NCI-H1930 (cell line): Measurements from ENCODE around the gene MDC1.

ENCODE experiments used
- DNase-seq, 2 experiments: peaks; one replicate each; lab custom pipeline; 2025; lab: John Stamatoyannopoulos, UW

MDC1 gene

DNA sequence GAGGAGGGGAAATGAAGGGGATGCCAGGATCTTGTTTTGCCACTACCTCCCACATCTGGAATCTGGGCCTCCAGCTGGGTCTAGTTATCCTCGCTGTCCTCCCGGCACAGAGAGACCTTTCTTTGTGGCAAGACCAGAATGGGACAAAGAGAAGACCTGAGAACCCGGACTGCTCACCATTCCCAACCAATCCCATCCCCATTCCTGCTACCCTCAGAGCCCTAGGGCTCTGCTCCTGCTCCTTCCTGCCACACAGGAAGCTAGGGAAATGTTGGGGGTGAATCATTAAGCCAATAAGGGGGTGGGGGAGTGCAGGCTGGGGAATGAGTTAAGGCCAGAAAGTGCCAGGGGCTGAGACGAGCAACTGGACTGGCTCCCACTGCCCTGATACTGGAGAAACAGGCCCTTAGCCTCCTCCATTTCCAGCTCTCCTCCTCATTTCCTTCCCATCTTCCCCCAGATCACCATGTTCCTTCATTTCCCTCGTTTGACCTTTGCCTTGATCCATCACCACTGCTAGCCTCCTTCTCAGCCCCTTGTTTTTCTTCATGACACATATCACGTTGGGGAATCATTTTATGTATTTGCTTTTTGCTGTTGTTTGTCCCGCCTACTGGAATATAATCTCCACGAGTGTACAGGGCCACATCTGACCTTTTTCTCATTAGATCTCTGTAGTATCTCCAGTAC lies 31.9 kb upstream of the MDC1 start:
- DNase-seq, result no peak

DNA sequence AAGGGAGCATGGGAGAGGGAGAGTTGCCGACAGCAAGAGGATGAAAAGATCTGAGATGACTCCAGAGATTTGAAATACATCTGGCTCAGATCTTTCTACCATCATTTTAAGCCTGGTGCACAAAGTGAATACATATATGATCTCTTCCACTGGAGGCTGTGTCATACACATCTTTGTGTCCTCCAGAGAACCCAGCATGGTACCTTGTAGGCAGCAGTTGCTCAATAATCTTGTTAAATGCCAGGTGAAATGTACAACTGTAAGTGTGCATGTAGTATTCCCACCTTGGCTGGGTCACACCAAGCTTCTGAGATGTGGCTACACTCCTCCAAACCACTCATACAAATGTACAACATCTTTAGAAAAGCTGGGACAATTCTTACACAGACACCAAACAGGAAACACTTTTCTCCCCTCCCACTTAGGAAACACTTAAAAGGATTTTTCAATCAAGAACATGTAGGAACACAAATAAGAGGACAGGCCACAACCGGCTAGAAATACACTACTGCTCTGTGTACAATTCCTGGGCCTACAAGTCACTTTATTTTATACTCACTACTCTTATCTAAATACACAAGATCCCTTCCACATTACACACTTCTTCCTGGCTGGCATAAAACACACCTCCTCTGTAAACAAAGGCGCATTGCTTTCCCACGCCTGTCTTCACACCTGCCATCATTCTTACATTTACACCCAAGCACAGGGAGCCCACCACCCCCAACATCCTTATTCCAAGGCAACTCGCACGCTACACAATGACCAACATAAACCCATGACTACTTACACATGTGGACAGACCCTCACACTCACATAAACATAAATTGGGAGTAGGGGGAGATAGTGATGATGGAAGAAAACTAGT lies 31.1 kb upstream of the MDC1 start:
- no peak for DNase-seq

DNA sequence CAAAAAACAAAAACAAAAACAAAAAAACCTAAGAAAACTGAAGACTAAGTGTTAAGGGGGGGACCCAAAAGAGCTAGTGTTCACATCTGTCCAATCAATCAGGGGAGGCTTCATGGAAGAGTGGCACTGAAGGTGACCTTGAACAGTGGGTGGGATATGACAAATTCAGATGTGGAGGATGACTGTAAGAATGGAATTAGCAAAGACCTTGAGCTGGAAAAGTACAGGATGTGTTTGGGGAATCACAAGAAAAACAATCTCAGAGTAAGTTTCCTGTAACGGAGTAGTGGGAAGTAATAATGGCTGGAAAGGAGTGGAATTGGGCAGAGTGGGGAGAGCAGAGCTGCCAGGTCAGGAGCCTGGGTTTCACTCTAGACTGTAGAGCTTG lies 30.2 kb upstream of the MDC1 start:
- DNase-seq, result no peak

DNA sequence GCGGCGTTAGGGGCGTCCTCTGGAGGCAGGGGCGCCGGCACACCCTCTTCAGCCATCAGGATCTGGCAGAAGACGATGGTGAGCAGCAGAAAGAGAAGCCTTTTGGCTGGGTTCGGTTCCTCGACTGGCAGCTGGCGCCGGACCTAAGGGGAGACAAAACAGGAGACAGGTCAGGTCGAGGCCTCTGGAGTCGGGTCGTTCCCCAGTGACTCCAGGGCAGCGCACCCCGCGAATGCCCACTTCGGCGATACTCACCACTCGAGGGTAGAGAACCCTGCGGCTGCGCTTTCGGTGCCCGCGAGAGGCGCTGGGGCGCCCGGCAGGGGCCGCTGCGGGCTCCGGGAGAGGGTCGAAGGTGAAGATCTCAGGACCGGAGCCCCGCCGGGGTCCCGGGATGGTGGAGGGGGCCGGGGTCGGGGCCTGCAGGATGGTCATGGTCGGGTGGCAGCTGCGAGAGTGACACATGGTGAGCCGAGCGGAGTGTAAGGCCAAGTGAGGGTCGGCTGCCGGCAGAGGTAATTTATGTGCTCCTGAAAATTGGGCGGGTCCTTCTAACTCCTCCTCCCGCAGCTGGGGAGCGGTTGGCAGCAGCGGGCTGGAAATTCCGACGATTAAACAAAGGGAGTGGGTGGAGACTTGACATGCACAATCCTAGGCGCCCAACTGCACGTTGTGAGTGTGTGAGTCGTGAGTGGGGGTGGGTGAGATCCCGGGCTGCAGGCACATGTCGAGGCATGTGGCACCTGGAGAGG lies 27.1 kb upstream of the MDC1 start, which contains the start of gene IER3:
Gene IER3, minus strand, starts transcription at position 494 of the 752 bp plus-strand sequence. Its CDS starts 29 bp downstream, at position 465.
- DNase-seq, result peak; percentile 48 to 50

DNA sequence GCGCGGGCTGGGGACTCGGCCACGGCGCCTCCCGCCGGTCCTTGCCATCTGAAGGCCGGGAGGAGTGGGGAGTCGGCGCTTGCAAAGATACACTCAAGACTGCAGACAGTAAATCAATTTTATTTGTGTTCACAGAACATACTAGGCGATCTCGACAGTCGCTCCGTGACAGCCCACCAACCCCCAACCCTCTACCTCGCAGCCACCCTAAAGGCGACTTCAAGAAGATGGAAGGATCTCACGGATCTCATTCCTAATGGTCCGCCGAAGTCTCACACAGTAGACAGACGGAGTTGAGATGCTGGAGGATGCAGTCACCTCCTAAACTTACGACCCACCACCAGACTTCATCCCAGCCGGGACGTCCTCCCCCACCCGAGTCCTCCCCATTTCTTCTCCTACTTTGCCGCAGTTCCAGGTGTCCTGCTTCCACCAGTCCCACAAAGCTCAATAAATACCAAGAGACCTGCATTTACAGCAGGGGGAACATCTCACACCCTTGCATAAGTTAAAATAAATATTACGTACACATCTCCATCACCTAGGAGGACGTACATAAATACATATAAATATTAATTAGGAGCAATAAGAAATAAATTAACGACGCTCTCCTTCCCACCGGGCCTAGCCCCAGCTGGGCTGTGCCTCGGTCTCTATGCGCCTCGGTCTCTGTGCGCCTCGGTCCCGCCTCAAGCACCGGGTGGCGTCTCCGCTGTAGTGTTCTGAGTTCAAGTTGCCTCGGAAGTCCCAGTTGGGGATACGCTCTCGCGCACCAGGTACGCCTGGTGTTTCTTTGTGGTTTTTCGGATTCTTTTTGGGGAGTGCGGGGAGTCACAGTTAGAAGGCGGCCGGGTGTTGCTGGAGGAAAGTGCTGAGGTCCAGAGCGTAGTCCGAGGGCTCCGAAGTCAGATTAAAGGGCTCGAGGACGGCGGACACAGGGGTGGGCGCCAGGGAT lies 26.3 kb upstream of the MDC1 start:
- DNase-seq, result no peak

DNA sequence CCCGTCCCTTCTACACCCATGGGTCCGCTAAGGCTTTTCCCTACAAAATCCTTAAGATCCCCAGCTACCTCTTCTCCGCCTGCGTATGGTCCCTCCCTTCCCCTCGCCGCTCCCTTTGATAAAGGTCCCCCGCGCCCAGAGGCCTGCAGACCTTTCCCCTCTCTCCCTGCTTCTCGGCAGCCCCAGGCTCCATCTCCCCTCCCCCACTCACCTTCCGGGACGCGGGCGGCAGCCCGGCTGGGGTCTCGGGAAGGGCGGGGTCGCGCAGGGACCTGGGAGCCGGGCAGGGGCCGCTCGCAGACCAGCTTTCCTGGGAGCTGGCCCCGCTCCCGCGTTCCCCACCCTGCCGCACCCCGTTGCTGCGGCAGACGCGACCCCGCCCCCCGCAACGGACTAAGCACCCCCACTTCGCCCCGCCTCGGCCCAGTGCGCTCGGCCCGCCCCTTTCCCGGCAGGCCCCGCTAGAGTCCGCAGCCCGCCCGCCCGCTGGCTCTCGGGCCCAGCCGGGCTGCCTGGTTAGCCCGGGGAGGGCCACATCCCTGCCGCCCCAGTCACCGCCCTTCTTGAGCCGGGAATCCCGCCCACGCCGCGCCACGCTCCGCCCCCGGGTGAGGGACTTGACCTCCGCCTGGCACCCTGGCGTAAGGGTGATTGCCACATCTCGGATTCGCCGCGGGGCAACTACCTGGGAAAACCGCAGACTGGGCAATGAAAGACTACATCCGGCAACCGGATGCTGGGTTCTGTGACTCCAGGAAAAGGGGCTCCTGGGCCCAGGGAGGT lies 25.4 kb upstream of the MDC1 start, which contains the start of gene FLOT1:
Gene FLOT1, minus strand, starts transcription at position 372 of the 783 bp plus-strand sequence. CDS start 498 bp downstream, outside the sequence.
- peak; percentile 71 to 73 for DNase-seq

DNA sequence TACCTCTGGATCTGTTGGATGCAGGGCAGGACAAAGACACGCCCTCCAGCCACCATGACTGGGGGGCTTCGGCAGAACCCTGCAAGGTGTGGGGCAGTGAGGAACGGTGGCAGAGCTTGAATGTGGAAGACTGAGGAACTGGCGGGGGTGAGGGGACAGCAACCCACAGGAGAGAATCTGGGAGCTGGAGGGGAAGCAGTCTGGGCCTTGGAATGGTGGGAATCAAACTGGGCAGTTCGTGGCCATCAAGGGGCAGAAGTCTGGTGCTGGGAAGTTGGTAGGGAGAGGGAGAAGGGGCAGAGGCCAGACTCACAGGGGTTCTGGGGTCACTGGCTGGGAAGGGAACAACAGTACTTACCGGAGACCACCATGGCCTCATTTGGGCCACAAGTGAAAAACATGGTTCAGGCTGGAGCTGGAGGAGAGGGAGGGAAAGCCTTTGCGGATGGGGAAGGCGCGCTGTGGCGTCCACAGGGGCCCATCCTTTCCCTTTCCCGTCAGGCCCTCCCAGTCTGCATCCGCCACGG lies 24.8 kb upstream of the MDC1 start:
- DNase-seq, result no peak

DNA sequence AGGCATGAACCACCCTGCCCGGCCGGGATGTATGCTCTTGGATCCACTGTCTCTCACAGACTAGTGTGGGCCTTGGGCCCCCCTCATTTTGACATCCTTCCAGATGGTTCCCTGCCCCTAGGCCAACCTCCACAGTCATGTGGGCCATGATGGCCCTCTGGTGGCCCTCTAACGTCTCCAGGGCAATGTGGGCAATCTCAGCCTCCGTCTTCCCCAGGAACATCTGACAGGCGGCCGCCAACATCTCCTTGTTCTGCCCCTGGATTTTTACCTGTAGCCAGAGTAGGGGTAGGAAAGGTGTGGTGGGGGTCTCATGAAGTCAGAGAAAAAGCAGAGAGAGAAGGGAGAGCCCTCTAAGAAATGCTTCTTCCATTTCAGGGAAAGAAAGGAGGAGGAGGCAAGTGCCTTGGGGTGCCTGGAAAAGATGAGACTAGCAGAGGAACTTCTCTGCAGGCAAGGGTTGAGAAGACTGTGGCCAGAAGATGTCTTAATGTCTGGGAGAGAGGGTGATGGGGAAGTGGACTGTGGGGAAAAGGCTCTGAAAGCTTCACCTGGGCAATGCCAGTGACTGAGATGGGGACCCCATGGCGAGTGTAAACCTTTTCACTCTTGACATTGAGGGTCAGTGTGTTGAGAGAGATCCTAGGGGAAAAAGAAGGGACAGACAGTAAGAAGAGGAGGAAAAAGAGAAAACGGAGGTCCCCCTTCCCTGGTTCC lies 24.1 kb upstream of the MDC1 start:
- DNase-seq, result no peak

DNA sequence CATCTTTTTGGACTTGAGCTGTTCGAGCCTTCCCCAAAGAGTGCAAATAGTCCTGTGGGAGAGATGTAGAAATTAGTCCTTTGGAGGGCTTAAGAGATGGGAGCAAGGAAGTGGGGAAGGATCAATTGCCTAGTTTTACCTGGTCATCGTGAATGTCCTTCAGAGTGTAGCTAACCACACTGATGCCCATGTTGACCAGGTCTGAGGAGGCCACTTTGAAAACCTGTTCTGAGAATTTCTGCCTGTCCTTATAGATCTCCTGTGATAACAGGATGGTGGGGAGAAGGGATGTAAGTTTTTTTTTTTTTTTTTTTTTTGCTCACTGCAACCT lies 23.4 kb upstream of the MDC1 start:
- no peak for DNase-seq

DNA sequence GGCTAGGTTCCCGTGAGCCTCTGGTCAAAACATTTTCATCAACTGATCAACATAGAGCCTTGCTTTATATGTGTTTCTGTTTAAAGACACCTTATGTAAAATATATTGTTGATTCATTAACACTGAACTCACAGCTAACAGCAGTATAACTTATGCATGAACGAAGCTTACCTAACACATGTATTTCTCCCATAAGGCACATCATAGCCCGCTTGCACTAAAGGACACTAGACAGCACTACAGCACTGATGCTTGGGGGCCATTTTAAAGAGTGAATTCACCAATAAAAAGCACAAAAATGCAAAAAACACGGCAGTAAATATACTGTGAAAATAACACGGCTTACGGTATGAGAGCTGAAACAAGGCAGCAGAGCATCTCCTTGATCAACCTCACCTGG lies 21.5 kb upstream of the MDC1 start:
- no peak for DNase-seq

DNA sequence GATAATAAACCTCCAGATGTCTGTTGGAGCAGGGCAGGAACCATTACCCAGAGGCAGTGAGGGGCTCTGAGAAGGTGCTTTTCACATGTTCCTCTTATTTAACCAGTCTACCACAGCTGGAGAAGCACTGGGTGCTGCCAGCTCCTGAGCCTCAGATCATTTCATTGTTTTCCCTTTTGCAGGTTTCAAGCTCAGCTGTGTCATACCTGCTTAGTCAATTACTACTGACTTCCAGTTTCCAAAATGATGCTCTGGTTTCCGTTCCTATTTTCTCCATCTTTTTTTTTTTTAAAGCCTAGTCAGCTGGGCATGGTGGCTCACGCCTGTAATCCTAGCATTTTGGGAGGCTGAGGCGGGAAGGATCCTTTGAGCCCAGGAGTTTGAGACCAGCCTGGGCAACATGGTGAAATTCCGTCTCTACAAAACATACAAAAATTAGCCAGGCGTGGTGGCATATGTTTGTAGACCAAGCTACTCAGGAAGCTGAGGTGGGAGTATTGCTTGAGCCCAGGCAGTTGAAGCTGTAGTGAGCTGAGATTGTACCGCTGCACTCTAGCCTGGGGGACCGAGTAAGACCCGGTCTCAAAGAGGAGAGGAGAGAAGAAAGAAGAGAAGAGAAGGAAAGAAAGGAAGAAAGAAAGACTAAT lies 18.7 kb upstream of the MDC1 start:
- DNase-seq, result no peak

DNA sequence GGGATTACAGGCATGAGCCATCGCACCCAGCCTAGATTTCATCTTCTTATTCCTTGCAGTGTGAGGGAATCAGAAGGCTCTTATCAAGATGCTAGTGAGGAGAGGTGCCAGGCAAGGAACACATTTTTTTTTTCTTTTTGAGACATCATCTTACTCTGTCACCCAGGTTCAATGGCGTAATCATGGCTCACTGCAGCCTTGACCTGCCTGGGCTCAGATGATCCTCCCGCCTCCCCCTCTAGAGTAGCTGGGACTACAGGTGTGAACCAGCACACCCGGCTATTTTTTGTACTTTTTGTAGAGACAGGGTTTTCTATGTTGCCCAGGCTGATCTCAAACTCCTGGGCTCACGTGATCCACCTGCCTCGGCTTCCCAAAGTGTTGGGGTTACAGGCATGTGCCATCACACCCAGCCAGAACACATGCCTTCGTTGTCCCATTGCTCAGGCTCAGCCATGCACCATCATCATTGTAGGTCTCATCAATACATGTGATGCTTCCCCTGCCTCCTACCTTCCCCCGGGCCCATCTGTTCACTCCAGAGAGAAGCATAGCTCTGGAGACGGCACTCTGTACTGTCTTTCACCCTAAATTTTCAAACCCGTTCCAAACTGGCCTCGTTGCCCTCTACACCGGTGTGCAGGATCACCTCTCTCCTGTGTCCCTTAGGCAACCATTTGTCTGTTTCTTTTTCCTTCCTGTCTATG lies 15.3 kb upstream of the MDC1 start:
- DNase-seq, result no peak

DNA sequence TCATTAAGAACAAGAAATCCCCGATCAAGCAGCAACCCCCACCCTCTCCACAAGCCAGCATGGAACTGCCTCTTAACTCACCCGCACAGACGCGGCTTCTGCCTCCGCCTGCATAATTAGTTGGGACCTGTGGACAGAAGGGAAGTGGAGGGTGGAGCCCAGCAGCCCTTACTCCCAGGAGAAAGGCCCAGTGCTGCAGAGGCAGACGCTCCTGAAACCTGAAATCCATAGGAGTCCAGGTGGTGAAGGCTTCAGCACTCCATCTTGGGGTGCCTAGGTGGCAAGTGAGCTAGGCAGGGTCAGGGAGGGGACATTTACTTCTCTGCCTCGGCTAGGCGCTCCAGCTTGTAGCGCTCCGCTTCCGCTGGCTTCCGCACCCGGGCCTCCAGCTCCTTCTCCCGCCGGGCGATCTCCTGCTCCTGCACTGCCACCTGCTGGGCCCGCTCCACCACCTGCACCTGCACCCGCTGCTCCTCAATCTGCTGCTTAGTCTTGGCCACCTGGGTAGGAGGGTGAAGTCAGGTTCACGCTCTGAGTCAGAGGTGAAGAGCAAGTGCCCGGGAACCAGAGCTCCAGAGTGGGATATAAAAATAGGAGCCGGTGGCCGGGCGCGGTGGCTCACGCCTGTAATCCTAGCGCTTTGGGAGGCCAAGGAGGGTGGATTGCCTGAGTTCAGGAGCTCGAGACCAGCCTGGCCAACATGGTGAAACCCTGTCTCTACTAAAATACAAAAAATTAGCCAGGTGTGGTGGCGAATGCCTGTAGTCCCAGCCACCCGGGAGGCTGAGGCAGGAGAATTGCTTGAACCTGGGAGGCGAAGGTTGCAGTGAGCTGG lies 13.7 kb upstream of the MDC1 start:
- no peak for DNase-seq

DNA sequence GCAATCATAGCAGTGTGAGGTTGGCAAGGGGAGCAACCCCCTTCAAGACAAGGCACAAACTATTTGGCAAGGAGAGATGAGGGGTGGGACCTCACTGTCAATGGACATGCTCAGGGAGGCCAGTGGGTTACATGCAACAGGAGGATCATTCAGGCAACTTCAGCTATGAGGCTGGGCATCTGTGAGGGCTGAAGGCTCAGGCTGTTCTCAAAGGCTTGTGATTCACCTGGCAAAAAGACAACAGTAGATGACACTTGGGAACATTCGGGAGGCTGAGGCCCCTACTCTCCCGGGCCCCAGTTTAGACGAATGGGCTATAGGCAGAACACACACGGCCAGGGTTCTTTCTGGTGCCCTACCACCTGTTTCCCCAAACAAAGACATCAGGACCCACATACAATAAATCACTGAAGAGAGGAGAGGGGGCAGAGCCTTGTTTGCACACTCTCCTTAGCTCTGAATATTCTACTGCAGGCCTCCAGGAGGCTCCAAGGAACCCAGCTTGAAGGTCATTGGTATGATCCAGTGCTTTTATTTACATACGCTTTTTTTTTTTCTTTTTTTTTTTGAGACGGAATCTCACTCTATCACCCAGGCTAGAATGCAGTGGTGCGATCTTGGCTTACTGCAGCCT lies 11.0 kb upstream of the MDC1 start:
- DNase-seq, result no peak

DNA sequence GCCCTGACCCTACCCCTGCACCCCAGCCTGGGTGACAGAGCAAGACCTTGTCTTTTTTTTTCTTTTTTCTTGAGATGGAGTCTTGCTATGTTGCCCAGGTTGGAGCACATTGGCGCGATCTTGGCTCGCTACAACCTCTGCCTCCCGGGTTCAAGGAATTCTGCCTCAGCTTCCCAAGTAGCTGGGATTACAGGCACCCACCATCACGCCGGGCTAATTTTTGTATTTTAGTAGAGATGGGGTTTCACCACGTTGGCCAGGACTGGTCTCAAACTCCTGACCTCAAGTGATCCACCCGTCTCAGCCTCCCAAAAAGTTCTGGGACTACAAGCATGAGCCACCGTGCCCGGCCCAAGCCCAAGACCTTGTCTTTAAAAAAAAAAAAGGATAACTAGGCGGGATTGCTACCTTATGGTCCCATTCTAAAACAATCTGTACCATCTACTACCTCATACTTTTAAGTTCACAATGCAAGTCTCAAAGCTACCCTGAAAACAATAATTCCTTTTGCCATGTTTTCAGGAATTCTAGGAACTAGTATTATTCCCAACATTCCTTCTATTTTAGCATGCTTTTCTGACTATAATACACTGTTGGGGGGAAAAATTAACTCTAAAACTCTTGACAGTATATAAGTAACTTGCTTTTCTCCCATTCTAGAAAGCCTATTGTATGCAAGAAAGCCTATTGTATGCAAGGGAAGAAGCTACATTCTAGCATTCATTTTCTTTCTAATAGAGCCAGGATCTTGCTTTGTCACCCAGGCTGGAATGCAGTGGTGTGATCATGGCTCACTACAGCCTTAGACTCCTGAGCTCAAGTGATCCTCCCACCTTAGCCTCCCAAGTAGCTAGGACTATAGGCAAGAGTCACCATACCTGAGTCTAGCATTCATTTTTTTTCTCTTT lies 9.7 kb upstream of the MDC1 start:
- DNase-seq, result no peak
